HG03354 (cell line): ENCODE data around the gene ZNF280B.

Experiments used
- ATAC-seq: cut with Tn5 transposase; IDR thresholded peaks from one replicate; pipeline ENCODE4 v1.9.1; 2021; ENCODE audit warnings: mild to moderate bottlenecking; ENCODE audit not compliant: unreplicated experiment, poor library complexity, severe bottlenecking

The ZNF280B gene

GRCh38 chr22:22508274-22509176, at the start of gene ZNF280B:
ZNF280B (minus strand) TSS chr22:22508742; CDS start chr22:22489398, 19,344 bp downstream.
- peak; percentile 92 for ATAC-seq

GRCh38 chr22:22556995-22557925, 48.7 kb upstream of the ZNF280B start:
- ATAC-seq, result no peak

- no peak for ATAC-seq
Measured at GRCh38 chr22:22556578-22556977, 48.0 kb upstream of the ZNF280B start.

GRCh38 chr22:22555596-22555995, 47.1 kb upstream of the ZNF280B start:
- ATAC-seq, result no peak

GRCh38 chr22:22554587-22555284, 46.2 kb upstream of the ZNF280B start:
- ATAC-seq, result no peak

GRCh38 chr22:22553735-22554586, 45.4 kb upstream of the ZNF280B start:
- no peak for ATAC-seq

- ATAC-seq, result no peak
Measured at GRCh38 chr22:22553141-22553540, 44.6 kb upstream of the ZNF280B start.

- ATAC-seq, result no peak
Measured at GRCh38 chr22:22552630-22553029, 44.1 kb upstream of the ZNF280B start.

GRCh38 chr22:22550789-22551434, 42.4 kb upstream of the ZNF280B start:
- ATAC-seq, result no peak

GRCh38 chr22:22548910-22549309, 40.4 kb upstream of the ZNF280B start:
- no peak for ATAC-seq

- no peak for ATAC-seq
Measured at GRCh38 chr22:22548317-22548716, 39.8 kb upstream of the ZNF280B start.

- no peak for ATAC-seq
Measured at GRCh38 chr22:22547692-22548300, 39.3 kb upstream of the ZNF280B start.

- no peak for ATAC-seq
Measured at GRCh38 chr22:22547226-22547625, 38.7 kb upstream of the ZNF280B start.

- ATAC-seq, result no peak
Measured at GRCh38 chr22:22546490-22546889, 37.9 kb upstream of the ZNF280B start.

GRCh38 chr22:22545084-22545483, 36.5 kb upstream of the ZNF280B start:
- no peak for ATAC-seq

- ATAC-seq, result no peak
Measured at GRCh38 chr22:22538226-22538989, 29.9 kb upstream of the ZNF280B start.

- no peak for ATAC-seq
Measured at GRCh38 chr22:22536916-22537315, 28.4 kb upstream of the ZNF280B start.
